Thyroid gland (tissue), 4 donors: ENCODE data around the gene SLC22A7.

Source experiments
- CTCF ChIP-seq, 6 experiments: fragments of 200-600 bp in 3 of 6; fragments of 450-650 bp in 3 of 6; sonication (generic) in 3 of 6; IDR thresholded peaks; one replicate each; pipeline ENCODE4 v1.5.1; 2016 to 2019; ENCODE audit warnings: antibody characterized with exemption in 6 of 6, mild to moderate bottlenecking in 2 of 6, inconsistent platforms in 1 of 6, moderate library complexity in 1 of 6
- POLR2A ChIP-seq, 2 donors: fragments of 450-650 bp; IDR thresholded peaks; one replicate each; pipeline ENCODE4 v1.6.1; 2017; ENCODE audit warnings: antibody characterized with exemption in 2 of 2, mild to moderate bottlenecking in 2 of 2, moderate library complexity in 1 of 2

DNA sequence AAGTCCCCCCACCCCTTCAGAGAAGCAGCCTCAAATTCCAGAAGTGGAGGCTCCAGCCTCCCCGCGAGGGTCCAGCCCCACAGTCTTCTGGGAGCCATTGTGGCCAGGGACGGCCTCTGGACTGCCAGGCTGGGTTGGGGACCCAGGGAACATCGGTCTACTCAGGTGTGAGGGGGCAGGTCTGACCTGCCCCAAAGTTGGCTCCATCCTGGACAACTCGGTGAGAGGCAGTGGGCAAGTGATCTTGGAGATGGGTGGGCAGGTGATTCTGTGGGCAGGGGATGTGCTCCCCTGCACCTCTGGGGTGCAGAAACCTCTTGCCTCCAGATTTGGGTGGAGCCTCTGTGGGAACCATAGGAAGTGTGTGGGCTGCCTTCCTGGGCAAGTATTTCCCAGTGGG, 12.2 kb upstream of the SLC22A7 start:
- TF ChIP-seq CTCF (IDR thresholded peaks at IDR 0.05) (no peak), POLR2A (IDR thresholded peaks at IDR 0.05) (no peak)
